ENCODE results near the gene MYOM1.

DNA sequence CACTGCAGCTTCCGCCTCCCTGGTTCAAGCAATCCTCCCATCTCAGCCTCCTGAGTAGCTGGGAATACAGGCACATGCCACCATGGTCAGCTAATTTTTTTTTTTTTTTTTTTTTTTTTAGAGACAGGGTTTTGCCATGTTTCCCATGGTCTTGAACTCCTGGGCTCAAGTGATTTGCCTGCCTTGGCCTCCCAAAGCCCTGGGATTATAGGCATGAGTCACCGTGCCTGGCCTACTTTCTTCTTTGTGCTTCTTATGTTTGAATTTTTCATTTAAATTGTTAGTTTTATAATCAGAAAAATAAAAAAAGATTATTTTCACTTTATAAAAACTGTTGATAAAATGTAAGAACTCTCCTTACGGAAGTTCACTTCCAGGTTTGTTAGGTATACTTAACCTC, 105.3 kb downstream of the MYOM1 start:
- TF ChIP-seq, protein P1, sequence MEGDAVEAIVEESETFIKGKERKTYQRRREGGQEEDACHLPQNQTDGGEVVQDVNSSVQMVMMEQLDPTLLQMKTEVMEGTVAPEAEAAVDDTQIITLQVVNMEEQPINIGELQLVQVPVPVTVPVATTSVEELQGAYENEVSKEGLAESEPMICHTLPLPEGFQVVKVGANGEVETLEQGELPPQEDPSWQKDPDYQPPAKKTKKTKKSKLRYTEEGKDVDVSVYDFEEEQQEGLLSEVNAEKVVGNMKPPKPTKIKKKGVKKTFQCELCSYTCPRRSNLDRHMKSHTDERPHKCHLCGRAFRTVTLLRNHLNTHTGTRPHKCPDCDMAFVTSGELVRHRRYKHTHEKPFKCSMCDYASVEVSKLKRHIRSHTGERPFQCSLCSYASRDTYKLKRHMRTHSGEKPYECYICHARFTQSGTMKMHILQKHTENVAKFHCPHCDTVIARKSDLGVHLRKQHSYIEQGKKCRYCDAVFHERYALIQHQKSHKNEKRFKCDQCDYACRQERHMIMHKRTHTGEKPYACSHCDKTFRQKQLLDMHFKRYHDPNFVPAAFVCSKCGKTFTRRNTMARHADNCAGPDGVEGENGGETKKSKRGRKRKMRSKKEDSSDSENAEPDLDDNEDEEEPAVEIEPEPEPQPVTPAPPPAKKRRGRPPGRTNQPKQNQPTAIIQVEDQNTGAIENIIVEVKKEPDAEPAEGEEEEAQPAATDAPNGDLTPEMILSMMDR (IDR thresholded peaks at IDR 0.05; ENCODE audit: low read length) = no peak
- TF ChIP-seq EZH2 (optimal IDR thresholded peaks at IDR 0.05; ENCODE audit: low read depth, low read length) (no peak), EZH2phosphoT487 (IDR thresholded peaks at IDR 0.05; ENCODE audit: low read length) (no peak)

Data from MM.1S (cell line).